Inferior parietal cortex (tissue), 1 donor: ENCODE results near the gene ESF1.

Experiments used
- DNase-seq: peaks from one replicate; pipeline ENCODE4 v3.0.0-alpha.2; 2016; ENCODE audit errors: extremely low spot score

The ESF1 gene

DNA sequence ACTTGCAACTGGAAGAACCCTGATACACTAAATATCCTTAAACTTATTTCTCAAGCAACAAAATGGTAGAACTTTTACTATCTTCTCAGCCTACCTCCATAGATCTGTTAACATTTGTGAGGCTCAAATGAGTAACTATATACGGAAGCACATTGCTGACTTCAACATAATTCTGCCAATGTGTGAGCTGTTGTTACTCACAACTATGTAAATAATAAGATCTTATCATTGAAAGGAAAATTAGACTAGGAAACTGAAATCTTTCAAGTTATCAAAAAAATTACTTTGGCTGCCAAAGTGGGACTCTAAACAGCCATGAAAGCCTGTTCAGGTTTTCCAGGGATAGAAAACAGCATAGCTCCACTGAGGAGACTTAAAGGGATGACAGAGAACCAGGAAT lies 105.8 kb downstream of the ESF1 start:
- DNase-seq = no peak

DNA sequence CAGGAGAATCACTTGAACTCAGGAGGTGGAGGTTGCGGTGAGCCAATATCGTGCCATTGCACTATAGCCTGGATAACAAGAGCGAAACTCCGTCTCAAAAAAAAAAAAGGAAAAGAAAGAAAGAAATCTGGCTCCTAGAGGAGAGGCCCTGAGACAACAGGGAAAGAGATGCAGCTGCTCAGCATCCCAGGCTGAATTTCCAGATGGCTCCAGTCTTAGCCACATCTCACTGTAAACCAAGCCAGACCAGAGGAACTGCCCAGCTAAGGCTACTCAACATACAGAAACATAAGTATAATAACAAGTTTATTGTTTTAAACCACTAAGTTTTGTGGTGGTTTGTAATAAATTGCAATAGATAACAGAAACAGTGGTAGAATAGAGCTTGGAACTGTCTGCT lies 107.5 kb downstream of the ESF1 start:
- no peak for DNase-seq

DNA sequence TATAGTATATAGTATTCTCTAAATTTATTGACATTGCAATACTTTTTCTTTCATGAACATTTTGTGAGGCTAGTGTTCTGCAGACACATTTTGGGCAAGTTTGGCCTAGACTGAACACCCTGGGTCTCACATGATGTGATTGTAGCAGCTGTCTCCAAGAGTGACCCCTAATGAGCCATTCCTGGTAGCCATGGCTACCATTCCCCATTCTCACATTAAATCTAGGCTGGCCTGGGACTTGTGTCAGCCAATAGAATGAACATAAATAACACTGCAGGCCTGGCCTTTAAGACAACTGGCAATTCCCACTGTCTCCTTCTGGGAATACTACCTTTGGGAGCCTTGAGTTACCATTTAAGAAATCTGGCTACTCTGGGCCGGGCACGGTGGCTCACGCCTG lies 108.0 kb downstream of the ESF1 start:
- no peak for DNase-seq

DNA sequence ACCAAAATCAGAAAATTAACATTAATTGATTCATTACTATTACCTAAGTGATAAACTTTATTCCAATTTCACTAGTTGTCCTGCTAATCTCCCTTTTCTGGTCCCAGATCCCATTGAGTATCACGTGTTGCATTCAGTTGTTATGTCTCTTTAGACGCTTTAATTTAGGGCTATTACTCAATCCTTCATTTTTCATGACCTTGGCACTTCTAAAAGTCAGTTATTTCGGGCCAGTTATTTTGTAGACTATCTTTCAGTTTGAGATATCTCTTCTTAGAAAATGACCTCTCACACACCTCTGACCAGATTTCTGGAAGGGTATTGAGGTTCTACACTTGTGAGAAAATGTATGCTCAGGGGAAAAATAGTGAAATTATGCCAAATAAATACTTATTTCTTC lies 112.0 kb downstream of the ESF1 start:
- DNase-seq = no peak

DNA sequence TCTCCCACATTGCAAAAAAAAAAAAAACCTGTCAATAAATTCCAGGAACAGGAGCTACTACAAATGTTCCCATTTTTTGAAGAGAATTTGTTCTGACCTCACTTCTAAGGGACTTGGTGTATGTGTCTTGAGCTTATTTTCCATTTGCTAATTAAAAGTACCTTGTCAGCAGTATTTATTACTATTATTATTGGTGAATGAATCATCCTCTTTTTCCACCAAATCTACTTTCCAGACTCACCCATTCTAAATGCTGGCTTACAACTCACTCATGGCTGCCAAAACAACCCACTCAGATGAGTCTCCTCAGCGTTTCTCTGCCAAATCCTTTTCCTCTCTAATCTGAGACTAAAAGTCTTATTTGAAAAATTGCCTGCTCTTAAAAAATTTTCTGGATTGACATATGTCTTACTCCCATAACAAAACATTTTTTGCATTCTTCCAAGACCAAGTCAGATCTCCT lies 112.8 kb downstream of the ESF1 start:
- peak; percentile 36 for DNase-seq

DNA sequence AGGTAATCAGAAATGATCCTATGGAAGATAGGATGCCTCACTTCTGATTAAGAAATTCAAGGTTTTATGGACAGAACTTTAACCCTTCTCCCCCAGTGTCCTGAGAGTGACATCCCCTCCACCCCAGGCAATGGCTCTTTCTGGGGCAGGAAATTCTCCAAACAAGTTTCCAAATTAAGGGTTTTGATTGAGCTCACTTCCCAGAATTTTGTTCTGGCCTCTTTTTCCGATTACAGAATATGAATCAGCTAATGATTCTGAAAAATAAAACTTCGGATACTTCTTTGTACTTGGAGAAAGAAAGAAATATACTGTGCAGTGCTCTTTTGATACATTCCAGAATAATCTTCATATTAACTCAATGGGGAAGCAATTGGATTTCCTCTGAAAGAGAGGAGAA lies 113.2 kb downstream of the ESF1 start:
- no peak for DNase-seq

DNA sequence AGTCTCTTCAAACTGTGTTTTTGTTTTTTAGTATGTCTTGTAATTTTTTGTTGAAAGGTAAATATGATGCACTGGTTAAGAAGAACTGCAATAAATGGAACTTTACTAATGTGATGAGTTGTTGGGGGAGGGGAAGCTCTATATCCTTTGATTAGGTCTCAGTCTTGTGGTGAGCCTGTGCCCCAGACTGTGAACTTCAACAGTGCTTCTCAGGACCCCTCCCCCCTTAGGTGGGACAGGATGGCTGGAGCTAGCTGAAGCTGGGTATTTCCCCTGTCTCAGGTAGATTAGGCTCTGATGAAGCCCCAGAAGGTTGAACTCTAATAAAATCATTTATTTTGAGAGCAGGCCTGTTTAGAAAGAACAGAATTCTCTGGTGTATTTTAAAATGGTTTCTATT lies 114.6 kb downstream of the ESF1 start:
- no peak for DNase-seq

DNA sequence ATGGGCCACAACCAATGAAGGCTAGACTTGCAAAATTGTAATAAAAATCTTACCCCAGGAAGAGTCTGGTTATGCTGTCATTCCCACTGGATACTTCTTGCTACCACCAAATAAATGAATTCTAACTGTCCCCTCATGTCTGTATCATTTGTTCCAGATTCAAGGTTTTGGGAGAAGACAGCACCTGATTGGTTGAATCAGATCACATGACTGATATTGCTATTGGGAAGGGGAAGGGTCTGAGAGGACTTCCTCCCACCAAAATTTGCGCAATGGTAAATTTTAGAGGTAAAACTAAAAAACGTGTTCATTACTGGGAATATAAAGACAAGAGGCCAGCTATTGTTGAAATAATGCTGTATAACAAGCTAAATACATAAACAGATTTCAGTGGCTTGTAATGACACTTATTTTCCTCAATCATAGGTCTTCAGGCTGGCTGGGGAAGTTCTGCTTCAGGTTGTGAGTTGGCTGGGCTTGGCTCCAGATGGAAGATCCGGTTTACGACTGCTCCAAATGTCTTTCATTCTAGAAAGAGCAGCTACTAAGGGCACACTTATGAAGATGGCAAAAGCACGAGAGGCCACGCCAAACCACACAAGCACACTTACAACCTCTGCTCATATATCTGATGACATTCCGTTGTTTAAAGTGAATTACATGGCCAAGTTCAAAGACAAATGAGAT lies 118.9 kb downstream of the ESF1 start:
- DNase-seq = no peak
